Measurements from ENCODE around the gene ASPG. TPM values are rescaled to one million over a fixed set of nuclear protein-coding genes. Genes with fewer than 3 reads are reported as not detected.

The ASPG gene
- total RNA-seq (not detected), polyA plus RNA-seq (not detected), total RNA-seq (0 to 0.59 (median 0.04) reads per million in 6 experiments)

- Mint-ChIP-seq H3K4me1 (peaks cover 0 to 6% (median 2%) of the 10 kb centered on the region in 4 donors), H3K9me3 (no peaks in the 10 kb centered on the region), H3K27ac (no peak within 1 kb of the TSS), H3K4me3 (peak within 1 kb of the TSS in 8 of 10 donors; percentile 8 to 75 (median 47)), H3K27me3 (peaks cover 5 to 28% (median 6%) of the 10 kb centered on the region in 5 donors), H3K36me3 (peaks cover 0 to 3% (median 0%) of the 10 kb centered on the region in 3 donors)
- peak; percentile 61 to 65 for ATAC-seq
- peak in 3 of 10 donors; percentile 30 to 65 (median 34) for DNase-seq
- POLR2A ChIA-PET: no interaction called here
Observed at GRCh38 chr14:104085032-104085888, at the start of gene ASPG. Gene ASPG (plus strand): TSS chr14:104085700. CDS start chr14:104085771, 71 bp downstream.

- Mint-ChIP-seq H3K9me3 (no peaks in the 10 kb centered on the region), H3K36me3 (no peaks in the 10 kb centered on the region), H3K27me3 (peaks cover 19 to 73% (median 43%) of the 10 kb centered on the region in 5 donors), H3K4me3 (no peak overlapping the region), H3K27ac (no peak overlapping the region), H3K4me1 (no peaks in the 10 kb centered on the region)
- no peak for ATAC-seq
- no peak for DNase-seq
- POLR2A ChIA-PET: no interaction called here
Observed at GRCh38 chr14:104036212-104036611, 49.3 kb upstream of the ASPG start.

- H3K4me3 Mint-ChIP-seq: no peak overlapping the region
- no peak overlapping the region for H3K27ac Mint-ChIP-seq
- POLR2A ChIA-PET: no interaction called here
- no peaks in the 10 kb centered on the region for H3K9me3 Mint-ChIP-seq
- no peak for DNase-seq
- H3K36me3 Mint-ChIP-seq: no peaks in the 10 kb centered on the region
- H3K4me1 Mint-ChIP-seq: no peaks in the 10 kb centered on the region
- H3K27me3 Mint-ChIP-seq: peaks cover 19 to 81% (median 44%) of the 10 kb centered on the region in 5 donors
- no peak for ATAC-seq
Observed at GRCh38 chr14:104037074-104037473, 48.4 kb upstream of the ASPG start.

- Mint-ChIP-seq H3K4me1 (no peaks in the 10 kb centered on the region), H3K9me3 (no peaks in the 10 kb centered on the region), H3K27me3 (peaks cover 18 to 75% (median 38%) of the 10 kb centered on the region in 5 donors), H3K36me3 (no peaks in the 10 kb centered on the region), H3K4me3 (no peak overlapping the region), H3K27ac (no peak overlapping the region)
- ATAC-seq (no peak), DNase-seq (no peak)
- POLR2A ChIA-PET: no interaction called here
Observed at GRCh38 chr14:104037903-104038302, 47.6 kb upstream of the ASPG start.

- no peak for ATAC-seq
- H3K27ac Mint-ChIP-seq: no peak overlapping the region
- POLR2A ChIA-PET: no interaction called here
Observed at GRCh38 chr14:104039214-104039613, 46.3 kb upstream of the ASPG start.

GRCh38 chr14:104040539-104040938, 45.0 kb upstream of the ASPG start:
- Mint-ChIP-seq H3K4me1 (no peaks in the 10 kb centered on the region), H3K9me3 (no peaks in the 10 kb centered on the region), H3K4me3 (no peak overlapping the region), H3K36me3 (no peaks in the 10 kb centered on the region), H3K27ac (no peak overlapping the region), H3K27me3 (peaks cover 6 to 52% (median 30%) of the 10 kb centered on the region in 5 donors)
- POLR2A ChIA-PET: no interaction called here
- no peak for ATAC-seq
- DNase-seq: no peak

More at GRCh38 chr14:104039214-104039613, 46.3 kb upstream of the ASPG start:
- Mint-ChIP-seq H3K36me3 (no peaks in the 10 kb centered on the region), H3K4me1 (no peaks in the 10 kb centered on the region), H3K4me3 (no peak overlapping the region), H3K27me3 (peaks cover 14 to 65% (median 29%) of the 10 kb centered on the region in 5 donors), H3K9me3 (no peaks in the 10 kb centered on the region)
- DNase-seq: no peak

GRCh38 chr14:104041430-104042104, 43.9 kb upstream of the ASPG start:
- POLR2A ChIA-PET: no interaction called here
- H3K9me3 Mint-ChIP-seq: no peaks in the 10 kb centered on the region
- DNase-seq (no peak), ATAC-seq (no peak)
- no peaks in the 10 kb centered on the region for H3K4me1 Mint-ChIP-seq
- H3K27me3 Mint-ChIP-seq: peaks cover 6 to 48% (median 29%) of the 10 kb centered on the region in 5 donors
- no peak overlapping the region for H3K27ac Mint-ChIP-seq
- no peaks in the 10 kb centered on the region for H3K36me3 Mint-ChIP-seq
- H3K4me3 Mint-ChIP-seq: no peak overlapping the region

- H3K36me3 Mint-ChIP-seq: no peaks in the 10 kb centered on the region
- no peak overlapping the region for H3K27ac Mint-ChIP-seq
- H3K4me3 Mint-ChIP-seq: no peak overlapping the region
- DNase-seq (no peak), ATAC-seq (no peak)
- POLR2A ChIA-PET: no interaction called here
- peaks cover 5 to 31% (median 17%) of the 10 kb centered on the region in 5 donors for H3K27me3 Mint-ChIP-seq
- no peaks in the 10 kb centered on the region for H3K4me1 Mint-ChIP-seq
- H3K9me3 Mint-ChIP-seq: no peaks in the 10 kb centered on the region
Observed at GRCh38 chr14:104044016-104044415, 41.5 kb upstream of the ASPG start.

GRCh38 chr14:104047761-104048160, 37.7 kb upstream of the ASPG start:
- H3K4me3 Mint-ChIP-seq: no peak overlapping the region
- POLR2A ChIA-PET: no interaction called here
- no peaks in the 10 kb centered on the region for H3K4me1 Mint-ChIP-seq
- ATAC-seq (no peak), DNase-seq (no peak)
- H3K27ac Mint-ChIP-seq: no peak overlapping the region
- H3K9me3 Mint-ChIP-seq: no peaks in the 10 kb centered on the region
- H3K27me3 Mint-ChIP-seq: peaks cover 6 to 20% (median 11%) of the 10 kb centered on the region in 5 donors
- no peaks in the 10 kb centered on the region for H3K36me3 Mint-ChIP-seq

- POLR2A ChIA-PET: no interaction called here
- DNase-seq (no peak), ATAC-seq (no peak)
- Mint-ChIP-seq H3K4me3 (no peak overlapping the region), H3K36me3 (no peaks in the 10 kb centered on the region), H3K27me3 (peaks cover 7 to 25% (median 17%) of the 10 kb centered on the region in 5 donors), H3K27ac (no peak overlapping the region), H3K4me1 (no peaks in the 10 kb centered on the region), H3K9me3 (no peaks in the 10 kb centered on the region)
Observed at GRCh38 chr14:104048758-104049507, 36.6 kb upstream of the ASPG start.

GRCh38 chr14:104049576-104050240, 35.8 kb upstream of the ASPG start:
- Mint-ChIP-seq H3K36me3 (no peaks in the 10 kb centered on the region), H3K27me3 (peaks cover 7 to 28% (median 24%) of the 10 kb centered on the region in 5 donors), H3K4me1 (no peaks in the 10 kb centered on the region), H3K4me3 (no peak overlapping the region), H3K27ac (no peak overlapping the region), H3K9me3 (no peaks in the 10 kb centered on the region)
- ATAC-seq (no peak), DNase-seq (no peak)
- POLR2A ChIA-PET: no interaction called here

GRCh38 chr14:104051092-104051813, 34.2 kb upstream of the ASPG start:
- Mint-ChIP-seq H3K4me3 (no peak overlapping the region), H3K27me3 (peaks cover 7 to 30% (median 26%) of the 10 kb centered on the region in 5 donors), H3K9me3 (no peaks in the 10 kb centered on the region), H3K4me1 (no peaks in the 10 kb centered on the region), H3K27ac (no peak overlapping the region), H3K36me3 (no peaks in the 10 kb centered on the region)
- POLR2A ChIA-PET: no interaction called here
- DNase-seq: no peak
- ATAC-seq: no peak
